ENCODE measurements around the gene MAPK8.

- no peak for TF ChIP-seq CTCF (IDR thresholded peaks at IDR 0.05)
- TF ChIP-seq POLR2A (IDR thresholded peaks at IDR 0.05), result no peak
Measured at GRCh38 chr10:48464121-48464870, 157.8 kb downstream of the MAPK8 start.
